HepG2 (cell line): ENCODE results near the gene CMC1. TPM values are rescaled to one million over a fixed set of nuclear protein-coding genes. Genes with fewer than 3 reads are reported as not detected.
A peak's percentile ranks its signal among the peaks of the same experiment; 100 is the strongest.

Source experiments
- DR1 ChIP-seq: sonication (generic); formaldehyde crosslinking; IDR thresholded peaks from 2 replicates; pipeline ENCODE4 v1.8.0; 2021; ENCODE audit warnings: mild to moderate bottlenecking, missing genetic modification reagents, inconsistent platforms
- HNRNPK ChIP-seq: fragments of 200-400 bp; formaldehyde crosslinking; IDR thresholded peaks from 2 replicates; pipeline ENCODE4 v1.6.1; 2018; ENCODE audit warnings: low read length, low read depth, moderate library complexity, mild to moderate bottlenecking; ENCODE audit not compliant: poor library complexity, severe bottlenecking
- IKZF1 ChIP-seq: fragments of 450-650 bp; IDR thresholded peaks from 2 replicates; pipeline ENCODE4 v1.7.1; 2016
- MEIS1 ChIP-seq: sonication (generic); formaldehyde crosslinking; IDR thresholded peaks from 2 replicates; pipeline ENCODE4 v1.9.0; 2021; ENCODE audit warnings: mild to moderate bottlenecking, missing genetic modification reagents, moderate library complexity, borderline replicate concordance
- MLLT10 ChIP-seq: sonication (generic); formaldehyde crosslinking; IDR thresholded peaks from 2 replicates; pipeline ENCODE4 v1.4.0; 2020; ENCODE audit warnings: missing genetic modification reagents
- MYPOP ChIP-seq: sonication (generic); formaldehyde crosslinking; IDR thresholded peaks from 2 replicates; pipeline ENCODE4 v1.8.1; 2023; ENCODE audit warnings: mild to moderate bottlenecking, moderate library complexity, missing genetic modification reagents
- ZIK1 ChIP-seq: sonication (generic); formaldehyde crosslinking; IDR thresholded peaks from 2 replicates; pipeline ENCODE4 v1.5.0; 2020; ENCODE audit warnings: mild to moderate bottlenecking, low read depth, missing genetic modification reagents, borderline replicate concordance
- ZKSCAN8 ChIP-seq: IDR thresholded peaks from 2 replicates; pipeline ENCODE4 v1.6.1; 2016; ENCODE audit warnings: borderline replicate concordance, missing genetic modification reagents, missing compliant biosample characterization
- ZNF20 ChIP-seq: sonication (generic); formaldehyde crosslinking; IDR thresholded peaks from 2 replicates; pipeline ENCODE4 v1.4.0; 2020; ENCODE audit warnings: mild to moderate bottlenecking, moderate library complexity, missing genetic modification reagents
- ZNF354B ChIP-seq: sonication (generic); formaldehyde crosslinking; IDR thresholded peaks from 2 replicates; pipeline ENCODE4 v1.8.0; 2022; ENCODE audit warnings: mild to moderate bottlenecking, missing genetic modification reagents
- ZNF577 ChIP-seq: sonication (generic); formaldehyde crosslinking; IDR thresholded peaks from 2 replicates; pipeline ENCODE4 v1.4.0; 2020; ENCODE audit warnings: mild to moderate bottlenecking, low read depth, missing genetic modification reagents, borderline replicate concordance
- ZNF746 ChIP-seq: sonication (generic); formaldehyde crosslinking; IDR thresholded peaks from 2 replicates; pipeline ENCODE4 v1.8.0; 2022; ENCODE audit warnings: mild to moderate bottlenecking, missing genetic modification reagents
- ZNF782 ChIP-seq: sonication (generic); formaldehyde crosslinking; IDR thresholded peaks from 2 replicates; pipeline ENCODE4 v1.4.0; 2020; ENCODE audit warnings: missing genetic modification reagents, mild to moderate bottlenecking, borderline replicate concordance
- polyA plus RNA-seq, 8 experiments: library from polyadenylated mRNA; depleted of rRNA in 3 of 8; stranded (reverse) in 7 of 8; unstranded in 1 of 8; fragments of >200 nt; fragmentation: Illumina TruSeq in 4 of 8; extraction: Trizol in 4 of 8; gene quantifications; 2 replicates each; pipeline versions ENCODE4 v1.2.1 to v1.2.3, GENCODE V29; 2011 to 2016; ENCODE audit warnings: low read depth in 4 of 8, missing spikeins in 1 of 8, mixed read lengths in 1 of 8; ENCODE audit not compliant: insufficient read depth in 1 of 8
- total RNA-seq, 5 experiments: library from RNA; depleted of rRNA; stranded (reverse); fragments of >200 nt; fragmentation: Illumina TruSeq; extraction: Trizol; gene quantifications; 2 replicates each; pipeline ENCODE4 v1.2.3, GENCODE V29; 2016; ENCODE audit warnings: low read depth in 1 of 5
- TF ChIP-seq, protein P1 (sequence below): fragments of 450-650 bp; IDR thresholded peaks from 2 replicates; pipeline ENCODE4 v1.6.1; 2016
- TF ChIP-seq, protein P2 (sequence below): sonication (generic); formaldehyde crosslinking; IDR thresholded peaks from 2 replicates; pipeline ENCODE4 v1.4.0; 2020; ENCODE audit warnings: mild to moderate bottlenecking, missing genetic modification reagents
- TF ChIP-seq, protein P3 (sequence below): IDR thresholded peaks from 2 replicates; pipeline ENCODE4 v1.6.1; 2016; ENCODE audit warnings: missing compliant biosample characterization, missing genetic modification reagents, borderline replicate concordance
- TF ChIP-seq, protein P4 (sequence below): IDR thresholded peaks from 2 replicates; pipeline ENCODE4 v1.6.1; 2016; ENCODE audit warnings: mild to moderate bottlenecking, missing biosample characterization, missing genetic modification reagents

CMC1 gene
- total and polyA plus RNA-seq, 2 of the 13 experiments (the other 11 are each of a cell fraction or from before 2014, with no cell fraction given), result 22.1 to 29.5 TPM

- TF ChIP-seq MYPOP (peak; percentile 84), ZNF577 (CRISPR knock-in tag) (peak; percentile 83; the same call in 1 of the 2 replicates), HNRNPK (peak; percentile 61), ZNF746 (CRISPR knock-in tag) (no peak), IKZF1 (no peak), DR1 (CRISPR knock-in tag) (peak; percentile 84), ZNF354B (peak; percentile 91), ZIK1 (CRISPR knock-in tag) (no peak), MLLT10 (no peak), ZNF782 (CRISPR knock-in tag) (peak; percentile 74; the same call in 1 of the 2 replicates), ZNF20 (peak; percentile 89; the same call in 1 of the 2 replicates), ZKSCAN8 (peak; percentile 47), MEIS1 (CRISPR knock-in tag) (peak; percentile 96; the same call in 1 of the 2 replicates)
- TF ChIP-seq, protein P1, sequence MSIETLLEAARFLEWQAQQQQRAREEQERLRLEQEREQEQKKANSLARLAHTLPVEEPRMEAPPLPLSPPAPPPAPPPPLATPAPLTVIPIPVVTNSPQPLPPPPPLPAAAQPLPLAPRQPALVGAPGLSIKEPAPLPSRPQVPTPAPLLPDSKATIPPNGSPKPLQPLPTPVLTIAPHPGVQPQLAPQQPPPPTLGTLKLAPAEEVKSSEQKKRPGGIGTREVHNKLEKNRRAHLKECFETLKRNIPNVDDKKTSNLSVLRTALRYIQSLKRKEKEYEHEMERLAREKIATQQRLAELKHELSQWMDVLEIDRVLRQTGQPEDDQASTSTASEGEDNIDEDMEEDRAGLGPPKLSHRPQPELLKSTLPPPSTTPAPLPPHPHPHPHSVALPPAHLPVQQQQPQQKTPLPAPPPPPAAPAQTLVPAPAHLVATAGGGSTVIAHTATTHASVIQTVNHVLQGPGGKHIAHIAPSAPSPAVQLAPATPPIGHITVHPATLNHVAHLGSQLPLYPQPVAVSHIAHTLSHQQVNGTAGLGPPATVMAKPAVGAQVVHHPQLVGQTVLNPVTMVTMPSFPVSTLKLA, result peak; percentile 76
- TF ChIP-seq, protein P2, sequence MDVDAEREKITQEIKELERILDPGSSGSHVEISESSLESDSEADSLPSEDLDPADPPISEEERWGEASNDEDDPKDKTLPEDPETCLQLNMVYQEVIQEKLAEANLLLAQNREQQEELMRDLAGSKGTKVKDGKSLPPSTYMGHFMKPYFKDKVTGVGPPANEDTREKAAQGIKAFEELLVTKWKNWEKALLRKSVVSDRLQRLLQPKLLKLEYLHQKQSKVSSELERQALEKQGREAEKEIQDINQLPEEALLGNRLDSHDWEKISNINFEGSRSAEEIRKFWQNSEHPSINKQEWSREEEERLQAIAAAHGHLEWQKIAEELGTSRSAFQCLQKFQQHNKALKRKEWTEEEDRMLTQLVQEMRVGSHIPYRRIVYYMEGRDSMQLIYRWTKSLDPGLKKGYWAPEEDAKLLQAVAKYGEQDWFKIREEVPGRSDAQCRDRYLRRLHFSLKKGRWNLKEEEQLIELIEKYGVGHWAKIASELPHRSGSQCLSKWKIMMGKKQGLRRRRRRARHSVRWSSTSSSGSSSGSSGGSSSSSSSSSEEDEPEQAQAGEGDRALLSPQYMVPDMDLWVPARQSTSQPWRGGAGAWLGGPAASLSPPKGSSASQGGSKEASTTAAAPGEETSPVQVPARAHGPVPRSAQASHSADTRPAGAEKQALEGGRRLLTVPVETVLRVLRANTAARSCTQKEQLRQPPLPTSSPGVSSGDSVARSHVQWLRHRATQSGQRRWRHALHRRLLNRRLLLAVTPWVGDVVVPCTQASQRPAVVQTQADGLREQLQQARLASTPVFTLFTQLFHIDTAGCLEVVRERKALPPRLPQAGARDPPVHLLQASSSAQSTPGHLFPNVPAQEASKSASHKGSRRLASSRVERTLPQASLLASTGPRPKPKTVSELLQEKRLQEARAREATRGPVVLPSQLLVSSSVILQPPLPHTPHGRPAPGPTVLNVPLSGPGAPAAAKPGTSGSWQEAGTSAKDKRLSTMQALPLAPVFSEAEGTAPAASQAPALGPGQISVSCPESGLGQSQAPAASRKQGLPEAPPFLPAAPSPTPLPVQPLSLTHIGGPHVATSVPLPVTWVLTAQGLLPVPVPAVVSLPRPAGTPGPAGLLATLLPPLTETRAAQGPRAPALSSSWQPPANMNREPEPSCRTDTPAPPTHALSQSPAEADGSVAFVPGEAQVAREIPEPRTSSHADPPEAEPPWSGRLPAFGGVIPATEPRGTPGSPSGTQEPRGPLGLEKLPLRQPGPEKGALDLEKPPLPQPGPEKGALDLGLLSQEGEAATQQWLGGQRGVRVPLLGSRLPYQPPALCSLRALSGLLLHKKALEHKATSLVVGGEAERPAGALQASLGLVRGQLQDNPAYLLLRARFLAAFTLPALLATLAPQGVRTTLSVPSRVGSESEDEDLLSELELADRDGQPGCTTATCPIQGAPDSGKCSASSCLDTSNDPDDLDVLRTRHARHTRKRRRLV (CRISPR knock-in tag), result no peak
- TF ChIP-seq, protein P3, sequence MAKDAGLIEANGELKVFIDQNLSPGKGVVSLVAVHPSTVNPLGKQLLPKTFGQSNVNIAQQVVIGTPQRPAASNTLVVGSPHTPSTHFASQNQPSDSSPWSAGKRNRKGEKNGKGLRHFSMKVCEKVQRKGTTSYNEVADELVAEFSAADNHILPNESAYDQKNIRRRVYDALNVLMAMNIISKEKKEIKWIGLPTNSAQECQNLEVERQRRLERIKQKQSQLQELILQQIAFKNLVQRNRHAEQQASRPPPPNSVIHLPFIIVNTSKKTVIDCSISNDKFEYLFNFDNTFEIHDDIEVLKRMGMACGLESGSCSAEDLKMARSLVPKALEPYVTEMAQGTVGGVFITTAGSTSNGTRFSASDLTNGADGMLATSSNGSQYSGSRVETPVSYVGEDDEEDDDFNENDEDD (CRISPR knock-in tag), result peak; percentile 74
- TF ChIP-seq, protein P4, sequence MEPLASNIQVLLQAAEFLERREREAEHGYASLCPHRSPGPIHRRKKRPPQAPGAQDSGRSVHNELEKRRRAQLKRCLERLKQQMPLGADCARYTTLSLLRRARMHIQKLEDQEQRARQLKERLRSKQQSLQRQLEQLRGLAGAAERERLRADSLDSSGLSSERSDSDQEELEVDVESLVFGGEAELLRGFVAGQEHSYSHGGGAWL (CRISPR knock-in tag), result peak; percentile 90
Measured at GRCh38 chr3:28241221-28242160, at the start of gene CMC1 (continued).
